ENCODE data around the gene FRAS1.

FRAS1 gene

GRCh38 chr4:78369679-78370078, 312.6 kb downstream of the FRAS1 start:
- DNase-seq (ENCODE audit: low read depth in 2 of 2): no peak

- no peak for DNase-seq (ENCODE audit: low read depth in 2 of 2)
Observed at GRCh38 chr4:78370631-78371372, 313.7 kb downstream of the FRAS1 start.

DNA sequence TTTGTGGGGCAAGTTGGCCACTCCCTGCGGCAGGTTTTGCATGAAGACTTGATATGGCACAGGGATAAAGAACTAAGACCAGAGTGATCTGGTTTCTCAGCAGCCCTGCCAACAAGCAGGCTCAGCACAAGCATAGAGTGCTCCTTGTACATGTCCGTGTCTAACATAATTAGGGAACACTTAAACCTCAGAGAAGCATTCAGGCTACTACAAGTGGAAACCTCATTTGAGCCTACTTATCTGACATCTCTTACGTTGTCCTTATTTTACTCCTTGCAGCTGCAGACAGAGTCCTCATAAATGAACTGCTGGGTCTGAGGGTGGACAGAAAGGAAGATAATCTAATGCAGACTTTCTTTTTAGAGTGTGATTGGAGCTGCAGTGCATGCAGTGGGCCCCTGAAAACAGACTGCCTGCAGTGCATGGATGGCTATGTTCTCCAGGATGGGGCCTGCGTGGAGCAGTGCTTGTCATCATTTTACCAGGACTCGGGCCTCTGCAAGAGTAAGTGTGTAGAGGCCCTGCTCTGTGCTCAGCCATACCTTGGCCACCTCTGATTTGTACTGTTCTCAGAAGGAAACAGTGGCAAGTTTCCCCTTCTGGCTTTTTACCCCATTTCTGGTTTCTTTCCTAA, 315.3 kb downstream of the FRAS1 start:
- DNase-seq (ENCODE audit: low read depth in 2 of 2): no peak

- DNase-seq (ENCODE audit: low read depth in 2 of 2): no peak
Observed at GRCh38 chr4:78377555-78377954, 320.4 kb downstream of the FRAS1 start.

DNA sequence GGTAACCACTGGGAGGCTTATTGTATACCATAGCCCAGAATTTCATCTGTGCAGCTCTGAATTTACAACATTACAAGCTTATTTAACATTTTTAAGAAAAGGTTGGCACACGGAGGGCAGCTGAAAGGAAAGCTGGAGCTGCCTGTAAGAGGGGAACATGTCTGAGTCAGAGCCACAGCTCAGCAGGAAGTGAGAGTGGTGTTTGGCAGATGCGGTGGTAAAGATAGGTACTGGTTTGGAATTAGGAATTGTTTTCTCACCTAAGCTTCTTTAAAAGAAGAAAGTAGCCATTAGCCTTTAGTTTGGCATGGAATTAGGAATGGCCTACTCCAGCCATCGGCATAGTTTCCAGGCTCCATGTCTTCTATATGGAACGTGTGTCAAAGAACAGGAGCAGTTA, 321.9 kb downstream of the FRAS1 start:
- no peak for DNase-seq (ENCODE audit: low read depth in 2 of 2)

- DNase-seq (ENCODE audit: low read depth in 2 of 2): no peak
Observed at GRCh38 chr4:78379991-78380729, 323.0 kb downstream of the FRAS1 start.

GRCh38 chr4:78386679-78387078, 329.6 kb downstream of the FRAS1 start:
- DNase-seq (ENCODE audit: low read depth in 2 of 2): no peak

DNA sequence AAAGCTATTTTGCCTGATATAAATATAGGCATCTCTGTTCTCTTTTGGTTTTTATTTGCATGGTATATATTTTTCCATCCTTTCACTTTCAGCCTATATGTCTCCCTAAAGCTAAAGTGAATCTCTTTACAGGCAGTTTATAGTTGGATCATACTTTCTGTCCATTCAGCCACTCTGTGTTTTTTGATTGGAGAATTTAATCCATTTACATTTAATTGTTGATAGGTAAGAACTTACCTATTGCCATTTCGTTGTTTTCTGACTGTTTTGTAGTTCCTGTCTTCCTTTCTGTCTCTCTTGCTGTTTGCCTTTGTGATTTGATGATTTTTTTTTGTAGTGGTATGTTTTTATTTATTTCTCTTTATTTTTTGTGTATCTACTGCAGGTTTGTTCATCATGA, 338.5 kb downstream of the FRAS1 start:
- DNase-seq (ENCODE audit: low read depth in 2 of 2): no peak

- DNase-seq (ENCODE audit: low read depth in 2 of 2): no peak
Observed at GRCh38 chr4:78396613-78397291, 339.6 kb downstream of the FRAS1 start.

GRCh38 chr4:78397292-78397630, 340.1 kb downstream of the FRAS1 start:
- no peak for DNase-seq (ENCODE audit: low read depth in 2 of 2)

DNA sequence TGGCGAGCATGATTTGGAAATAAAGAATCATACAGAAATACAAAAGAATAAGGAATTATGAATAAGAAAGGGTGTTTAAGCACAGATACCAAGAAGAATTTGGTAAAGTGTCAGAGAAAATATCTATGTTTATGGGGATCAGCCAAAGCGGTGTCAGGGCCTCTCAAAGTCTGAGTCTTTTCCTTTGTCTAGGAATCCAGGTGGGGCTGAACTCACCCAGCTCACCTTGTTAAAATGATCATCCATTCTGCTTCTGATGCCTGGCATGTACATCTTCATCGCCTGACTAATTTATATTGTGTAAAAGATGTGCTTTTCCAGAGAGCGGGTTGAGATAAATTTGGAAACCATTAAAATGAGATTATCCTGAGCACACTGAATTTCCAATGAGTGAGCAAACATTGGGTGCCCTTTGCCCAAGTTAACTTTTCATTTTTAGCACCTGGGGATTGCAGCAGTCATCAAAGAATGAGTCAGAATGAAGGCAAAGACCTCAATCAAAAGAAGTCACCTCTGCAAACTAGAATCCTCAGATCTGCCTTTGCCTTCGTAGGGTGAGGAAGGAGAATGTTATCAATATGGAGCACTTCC, 352.6 kb downstream of the FRAS1 start:
- DNase-seq (ENCODE audit: low read depth in 2 of 2): no peak

DNA sequence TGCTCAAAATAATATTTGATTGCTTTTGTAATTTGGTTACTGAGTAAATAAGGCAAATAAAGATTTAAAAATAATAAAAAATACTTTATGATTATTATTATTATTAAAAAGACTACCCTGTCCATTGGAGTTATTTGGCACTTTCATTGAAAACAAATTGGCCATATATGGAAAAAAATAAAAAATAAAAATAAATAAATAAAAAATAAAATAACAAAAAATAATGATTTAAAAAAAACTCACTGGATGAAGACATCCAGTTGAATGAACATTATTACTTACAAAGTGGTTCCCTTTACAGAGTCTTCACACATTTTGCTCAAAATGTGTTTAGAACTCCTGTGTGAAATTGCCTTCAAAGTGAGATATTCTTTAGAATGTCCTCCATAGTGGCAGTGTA, 353.1 kb downstream of the FRAS1 start:
- DNase-seq (ENCODE audit: low read depth in 2 of 2): no peak

GRCh38 chr4:78410676-78411075, 353.6 kb downstream of the FRAS1 start:
- DNase-seq (ENCODE audit: low read depth in 2 of 2): no peak

GRCh38 chr4:78414116-78414515, 357.0 kb downstream of the FRAS1 start:
- no peak for DNase-seq (ENCODE audit: low read depth in 2 of 2)

DNA sequence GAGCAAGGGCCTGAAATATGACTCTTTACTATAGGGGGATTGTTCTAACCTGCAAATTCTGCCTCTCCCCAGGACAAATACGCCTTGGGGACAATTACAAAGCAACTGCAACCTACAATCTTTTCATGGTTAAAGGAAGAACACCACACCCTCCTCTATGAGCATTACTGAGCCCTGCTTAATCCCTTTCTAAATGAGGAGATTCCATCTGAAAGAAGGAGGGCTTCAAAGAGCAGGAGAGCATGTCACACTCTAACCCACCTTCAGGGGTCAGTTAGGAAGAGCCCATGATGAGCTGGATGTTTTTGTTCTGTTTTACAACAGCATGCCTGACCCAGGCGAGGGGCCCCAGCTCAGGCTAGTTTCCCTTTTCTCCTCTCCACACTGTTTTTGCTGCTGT, 360.5 kb downstream of the FRAS1 start:
- no peak for DNase-seq (ENCODE audit: low read depth in 2 of 2)

DNA sequence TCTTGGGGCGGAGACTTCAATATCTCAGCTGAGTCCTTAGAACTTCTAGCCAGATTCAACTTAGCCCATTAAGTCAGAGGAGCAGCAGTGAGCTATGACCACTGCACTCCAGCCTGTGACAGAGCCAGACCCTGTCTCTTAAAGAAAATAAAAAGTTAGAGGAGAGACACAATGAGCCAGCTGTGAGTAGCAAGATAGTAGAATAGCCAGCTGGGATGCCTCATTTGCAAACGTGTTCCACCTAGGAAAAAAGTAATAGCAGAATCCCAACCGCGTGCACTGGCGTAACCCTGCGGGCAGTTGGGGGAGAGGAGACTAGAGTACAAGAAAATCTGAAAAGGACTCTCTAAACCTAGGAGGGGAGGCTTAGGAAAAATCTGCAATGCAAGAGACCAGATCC, 361.3 kb downstream of the FRAS1 start:
- DNase-seq (ENCODE audit: low read depth in 2 of 2): no peak

GRCh38 chr4:78423790-78424189, 366.7 kb downstream of the FRAS1 start:
- no peak for DNase-seq (ENCODE audit: low read depth in 2 of 2)

DNA sequence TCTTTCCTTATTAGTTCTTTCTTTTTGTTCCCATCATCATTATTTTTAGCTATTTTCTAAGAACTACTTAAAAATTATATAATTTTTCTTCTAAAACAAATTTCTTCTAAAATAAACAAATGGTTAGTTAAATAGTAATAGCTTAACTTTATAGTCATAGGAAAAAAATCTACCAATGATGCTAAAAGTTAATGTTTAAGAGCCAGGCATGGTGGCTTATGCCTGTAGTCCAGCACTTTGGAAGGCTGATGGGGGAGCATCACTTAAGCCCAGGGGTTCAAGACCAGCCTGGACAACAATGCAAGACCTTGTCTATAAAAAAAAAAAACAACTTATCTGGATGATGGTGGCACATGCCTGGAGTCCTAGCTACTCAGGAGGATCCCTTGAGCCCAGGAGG, 367.3 kb downstream of the FRAS1 start:
- no peak for DNase-seq (ENCODE audit: low read depth in 2 of 2)

DNA sequence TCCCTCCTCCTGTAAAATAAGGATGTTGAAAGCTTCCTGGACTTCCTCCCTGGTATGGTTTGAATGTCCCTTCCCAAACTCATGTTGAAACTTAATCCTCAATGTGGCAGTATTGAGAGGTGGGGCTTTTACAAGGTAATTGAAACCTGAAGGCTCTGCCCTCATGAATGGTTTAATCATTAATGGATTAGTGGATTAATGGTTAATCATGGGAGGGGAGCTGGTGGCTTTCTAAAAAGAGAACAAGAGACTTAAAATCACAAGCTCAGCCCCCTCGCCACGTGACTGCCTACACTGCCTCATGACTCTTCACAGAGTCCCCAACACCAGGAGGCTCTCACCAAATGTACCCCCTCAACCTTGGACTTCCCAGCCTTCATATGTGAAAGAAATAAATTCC, 369.8 kb downstream of the FRAS1 start:
- DNase-seq (ENCODE audit: low read depth in 2 of 2): no peak

- no peak for DNase-seq (ENCODE audit: low read depth in 2 of 2)
Observed at GRCh38 chr4:78428996-78429395, 371.9 kb downstream of the FRAS1 start.

- DNase-seq (ENCODE audit: low read depth in 2 of 2): no peak
Observed at GRCh38 chr4:78432896-78433295, 375.8 kb downstream of the FRAS1 start.

DNA sequence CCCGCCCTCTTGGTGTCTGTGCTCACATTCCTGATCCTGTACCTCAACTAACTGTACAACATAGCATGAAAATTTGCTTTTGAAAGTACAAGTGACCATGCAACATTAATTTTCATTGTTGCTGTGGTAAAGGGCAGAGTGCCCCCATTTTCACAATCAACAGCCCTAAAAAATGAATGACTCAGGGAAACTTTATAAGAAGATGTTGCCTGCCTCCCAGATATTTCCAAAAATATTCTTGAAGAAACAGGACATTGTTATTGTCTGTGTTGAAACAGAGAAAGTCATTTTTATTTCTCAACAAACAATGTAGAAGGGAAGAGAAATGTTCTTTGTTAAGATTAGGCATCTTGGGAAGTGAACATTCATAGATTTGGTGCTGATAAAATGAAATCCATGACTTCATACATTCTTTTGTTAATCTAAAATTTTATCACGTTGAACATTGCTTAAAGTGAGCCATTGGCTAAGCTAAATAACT, 380.5 kb downstream of the FRAS1 start:
- DNase-seq (ENCODE audit: low read depth in 2 of 2): no peak

Measured in stimulated activated CD4-positive, alpha-beta T cell treated with anti-CD3 and anti-CD28 coated beads, Interleukin-1b, Interleukin-23, amount 100 ng/mL, for 1 hour (primary cell).